GM18520 (cell line): ENCODE results near the gene NT5DC3.

Experiments used
- ATAC-seq: cut with Tn5 transposase; IDR thresholded peaks from one replicate; pipeline ENCODE4 v1.9.1; 2021; ENCODE audit not compliant: unreplicated experiment

The NT5DC3 gene

GRCh38 chr12:103833095-103833775 lies 7.8 kb downstream of the NT5DC3 start:
- no peak for ATAC-seq

- no peak for ATAC-seq
These were observed 8.7 kb downstream of the NT5DC3 start for GRCh38 chr12:103832048-103832997.

- ATAC-seq: no peak
These were observed 10.2 kb downstream of the NT5DC3 start for GRCh38 chr12:103830730-103831320.

- ATAC-seq: no peak
These were observed 10.9 kb downstream of the NT5DC3 start for GRCh38 chr12:103830025-103830725.

- ATAC-seq: no peak
These were observed 11.9 kb downstream of the NT5DC3 start for GRCh38 chr12:103829092-103829491.

- ATAC-seq: no peak
These were observed 13.1 kb downstream of the NT5DC3 start for GRCh38 chr12:103827911-103828391.

GRCh38 chr12:103824845-103825244 lies 16.2 kb downstream of the NT5DC3 start:
- no peak for ATAC-seq

GRCh38 chr12:103824290-103824689 lies 16.7 kb downstream of the NT5DC3 start:
- ATAC-seq: no peak

- no peak for ATAC-seq
These were observed 17.2 kb downstream of the NT5DC3 start for GRCh38 chr12:103823871-103824270.

GRCh38 chr12:103821773-103822172 lies 19.3 kb downstream of the NT5DC3 start:
- no peak for ATAC-seq

- ATAC-seq: no peak
These were observed 20.0 kb downstream of the NT5DC3 start for GRCh38 chr12:103820881-103821489.

GRCh38 chr12:103820361-103820760 lies 20.7 kb downstream of the NT5DC3 start:
- ATAC-seq: no peak

GRCh38 chr12:103819892-103820291 lies 21.1 kb downstream of the NT5DC3 start:
- no peak for ATAC-seq

- no peak for ATAC-seq
These were observed 21.7 kb downstream of the NT5DC3 start for GRCh38 chr12:103819312-103819711.

- no peak for ATAC-seq
These were observed 23.2 kb downstream of the NT5DC3 start for GRCh38 chr12:103817791-103818190.

GRCh38 chr12:103816663-103817062 lies 24.4 kb downstream of the NT5DC3 start:
- ATAC-seq: no peak

GRCh38 chr12:103814436-103814835 lies 26.6 kb downstream of the NT5DC3 start:
- ATAC-seq: no peak

GRCh38 chr12:103813949-103814348 lies 27.1 kb downstream of the NT5DC3 start:
- ATAC-seq: no peak

- ATAC-seq: no peak
These were observed 27.6 kb downstream of the NT5DC3 start for GRCh38 chr12:103813426-103813825.

- ATAC-seq: no peak
These were observed 28.2 kb downstream of the NT5DC3 start for GRCh38 chr12:103812789-103813188.

- ATAC-seq: no peak
These were observed 29.2 kb downstream of the NT5DC3 start for GRCh38 chr12:103811791-103812190.
